ENCODE data around the gene PPM1G.

PPM1G gene

GRCh38 chr2:27379383-27379835, 30.0 kb downstream of the PPM1G start:
- TF ChIP-seq CTCF (IDR thresholded peaks at IDR 0.05; ENCODE audit: extremely low read depth, insufficient read depth, missing control alignments): no peak
- no peak for DNase-seq (ENCODE audit: low spot score)
- in situ Hi-C loops (cut with MboI; ENCODE audit: low pct_unique_long_range_greater_than_20kb, low sequenced_read_pairs, unreplicated experiment): no loop called here

- in situ Hi-C loops (cut with MboI; ENCODE audit: low pct_unique_long_range_greater_than_20kb, low sequenced_read_pairs, unreplicated experiment): no loop called here
- no peak for TF ChIP-seq CTCF (IDR thresholded peaks at IDR 0.05; ENCODE audit: extremely low read depth, insufficient read depth, missing control alignments)
Observed at GRCh38 chr2:27378809-27379290, 30.5 kb downstream of the PPM1G start.

GRCh38 chr2:27378096-27378808, 31.1 kb downstream of the PPM1G start:
- in situ Hi-C loops (cut with MboI; ENCODE audit: low pct_unique_long_range_greater_than_20kb, low sequenced_read_pairs, unreplicated experiment): no loop called here
- TF ChIP-seq CTCF (IDR thresholded peaks at IDR 0.05; ENCODE audit: extremely low read depth, insufficient read depth, missing control alignments): peak; percentile 26
- DNase-seq (ENCODE audit: low spot score): no peak

More at GRCh38 chr2:27378809-27379290, 30.5 kb downstream of the PPM1G start:
- DNase-seq (ENCODE audit: low spot score): no peak

- in situ Hi-C loops (cut with MboI; ENCODE audit: low pct_unique_long_range_greater_than_20kb, low sequenced_read_pairs, unreplicated experiment): no loop called here
- TF ChIP-seq CTCF (IDR thresholded peaks at IDR 0.05; ENCODE audit: extremely low read depth, insufficient read depth, missing control alignments): no peak
- DNase-seq (ENCODE audit: low spot score): no peak
Observed at GRCh38 chr2:27377618-27378095, 31.7 kb downstream of the PPM1G start.

GRCh38 chr2:27376866-27377617, 32.3 kb downstream of the PPM1G start:
- no peak for DNase-seq (ENCODE audit: low spot score)
- in situ Hi-C loops (cut with MboI; ENCODE audit: low pct_unique_long_range_greater_than_20kb, low sequenced_read_pairs, unreplicated experiment): no loop called here
- TF ChIP-seq CTCF (IDR thresholded peaks at IDR 0.05; ENCODE audit: extremely low read depth, insufficient read depth, missing control alignments): no peak

- TF ChIP-seq CTCF (IDR thresholded peaks at IDR 0.05; ENCODE audit: extremely low read depth, insufficient read depth, missing control alignments): no peak
- no peak for DNase-seq (ENCODE audit: low spot score)
- in situ Hi-C loops (cut with MboI; ENCODE audit: low pct_unique_long_range_greater_than_20kb, low sequenced_read_pairs, unreplicated experiment): no loop called here
Observed at GRCh38 chr2:27376151-27376865, 33.1 kb downstream of the PPM1G start.

Data from GM13977 (cell line).